ENCODE results near the gene PLEKHM2. TPM values are rescaled to one million over a fixed set of nuclear protein-coding genes. Genes with fewer than 3 reads are reported as not detected.
"Not testable (repeated sequence)": the region's sequence is repeated elsewhere in the genome, so short reads cannot be mapped to it uniquely, and the experiment has no call there.

Gene PLEKHM2, protein sequence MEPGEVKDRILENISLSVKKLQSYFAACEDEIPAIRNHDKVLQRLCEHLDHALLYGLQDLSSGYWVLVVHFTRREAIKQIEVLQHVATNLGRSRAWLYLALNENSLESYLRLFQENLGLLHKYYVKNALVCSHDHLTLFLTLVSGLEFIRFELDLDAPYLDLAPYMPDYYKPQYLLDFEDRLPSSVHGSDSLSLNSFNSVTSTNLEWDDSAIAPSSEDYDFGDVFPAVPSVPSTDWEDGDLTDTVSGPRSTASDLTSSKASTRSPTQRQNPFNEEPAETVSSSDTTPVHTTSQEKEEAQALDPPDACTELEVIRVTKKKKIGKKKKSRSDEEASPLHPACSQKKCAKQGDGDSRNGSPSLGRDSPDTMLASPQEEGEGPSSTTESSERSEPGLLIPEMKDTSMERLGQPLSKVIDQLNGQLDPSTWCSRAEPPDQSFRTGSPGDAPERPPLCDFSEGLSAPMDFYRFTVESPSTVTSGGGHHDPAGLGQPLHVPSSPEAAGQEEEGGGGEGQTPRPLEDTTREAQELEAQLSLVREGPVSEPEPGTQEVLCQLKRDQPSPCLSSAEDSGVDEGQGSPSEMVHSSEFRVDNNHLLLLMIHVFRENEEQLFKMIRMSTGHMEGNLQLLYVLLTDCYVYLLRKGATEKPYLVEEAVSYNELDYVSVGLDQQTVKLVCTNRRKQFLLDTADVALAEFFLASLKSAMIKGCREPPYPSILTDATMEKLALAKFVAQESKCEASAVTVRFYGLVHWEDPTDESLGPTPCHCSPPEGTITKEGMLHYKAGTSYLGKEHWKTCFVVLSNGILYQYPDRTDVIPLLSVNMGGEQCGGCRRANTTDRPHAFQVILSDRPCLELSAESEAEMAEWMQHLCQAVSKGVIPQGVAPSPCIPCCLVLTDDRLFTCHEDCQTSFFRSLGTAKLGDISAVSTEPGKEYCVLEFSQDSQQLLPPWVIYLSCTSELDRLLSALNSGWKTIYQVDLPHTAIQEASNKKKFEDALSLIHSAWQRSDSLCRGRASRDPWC
- polyA plus RNA-seq (ENCODE audit: insufficient read length in 4 of 4) = 10 to 100 TPM; 42.3 to 54.1 (median 49.1) TPM

DNA sequence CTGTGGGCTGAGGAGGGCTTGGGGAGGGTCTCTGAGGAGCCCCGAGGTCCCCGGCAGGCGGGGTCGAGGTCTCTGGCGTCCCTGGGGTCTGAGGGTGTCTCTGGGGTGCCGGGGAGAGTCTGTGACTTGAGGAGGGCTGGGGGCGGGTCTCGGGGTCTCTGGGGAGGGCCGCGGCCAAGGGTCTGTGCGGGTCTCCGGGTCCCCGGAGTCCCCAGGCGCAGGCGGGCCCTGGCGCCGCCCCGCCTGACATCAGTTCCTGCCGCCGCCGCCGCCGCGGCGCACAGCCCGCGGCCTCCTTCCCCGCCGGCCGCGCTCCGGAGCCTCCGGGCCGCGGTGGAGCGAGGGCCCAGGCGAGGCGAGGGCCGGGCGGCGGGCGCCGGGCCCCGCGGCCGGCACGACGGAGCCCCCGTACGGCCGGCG is at the start of gene PLEKHM2:
TSS of gene PLEKHM2 (plus strand) at position 279 of the 420 bp plus-strand sequence. CDS start 239 bp downstream, outside the sequence.
- peak in 1 of 4 donors; percentile 24 for DNase-seq (ENCODE audit: low read depth in 4 of 4, low spot score in 2 of 4)

DNA sequence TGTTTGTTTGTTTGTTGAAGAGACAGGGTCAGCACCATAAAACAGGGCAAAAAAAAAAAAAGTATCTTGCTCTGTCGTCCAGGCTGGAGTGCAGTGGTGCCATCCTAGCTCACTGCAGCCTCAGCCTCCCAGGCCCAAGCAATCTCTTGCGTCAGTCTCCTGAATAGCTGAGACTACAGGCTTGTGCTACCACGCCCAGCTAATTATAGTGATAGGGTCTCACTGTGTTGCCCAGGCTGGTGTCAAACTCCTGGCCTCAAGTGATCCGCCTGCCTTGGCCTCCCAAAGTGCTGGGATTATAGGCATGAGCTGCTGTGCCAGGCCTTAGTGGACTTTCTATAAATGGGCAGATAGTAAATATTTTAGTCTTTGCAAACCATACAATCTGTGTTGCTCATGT is 47.7 kb upstream of the PLEKHM2 start:
- no peak for DNase-seq (ENCODE audit: low read depth in 4 of 4, low spot score in 2 of 4)

DNA sequence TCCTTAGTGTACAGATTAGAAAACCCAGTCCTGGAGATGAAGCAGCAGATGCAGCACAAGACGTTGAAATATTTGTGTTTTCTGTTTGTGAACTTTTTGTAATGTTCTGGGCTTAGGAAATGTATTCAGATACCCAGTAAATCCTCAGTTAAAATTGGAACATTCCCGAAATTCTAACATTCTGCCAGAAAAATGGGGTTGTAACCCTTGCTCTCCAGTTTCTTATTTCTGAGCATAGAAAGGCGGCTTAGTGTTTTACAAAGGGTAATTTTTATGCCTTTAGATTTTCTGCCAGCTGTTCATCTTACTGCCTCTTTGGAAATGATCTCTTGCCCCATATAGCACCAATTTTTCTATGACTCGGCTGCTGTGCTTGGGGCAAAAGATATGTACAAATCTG is 46.3 kb upstream of the PLEKHM2 start:
- DNase-seq (ENCODE audit: low read depth in 4 of 4, low spot score in 2 of 4) = no peak

DNA sequence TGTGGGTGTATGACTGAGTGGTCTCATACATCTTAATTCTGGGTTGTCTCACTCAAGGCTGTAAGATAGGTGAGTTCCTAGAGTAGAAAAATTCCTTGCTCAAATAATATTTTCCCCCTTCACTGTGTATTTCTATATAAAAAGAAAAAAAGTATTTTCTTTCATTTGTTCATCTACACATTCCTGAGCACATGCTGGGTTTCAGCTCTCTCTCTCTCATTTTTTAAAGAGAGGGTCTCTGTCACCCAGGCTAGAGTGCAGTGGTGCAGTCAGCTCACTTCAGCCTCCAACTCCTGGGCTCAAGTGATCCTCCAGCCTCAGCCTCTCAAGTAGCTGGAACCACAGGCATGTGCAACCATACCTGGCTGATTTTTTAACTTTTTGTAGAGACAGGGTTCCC is 44.9 kb upstream of the PLEKHM2 start:
- no peak for DNase-seq (ENCODE audit: low read depth in 4 of 4, low spot score in 2 of 4)

DNA sequence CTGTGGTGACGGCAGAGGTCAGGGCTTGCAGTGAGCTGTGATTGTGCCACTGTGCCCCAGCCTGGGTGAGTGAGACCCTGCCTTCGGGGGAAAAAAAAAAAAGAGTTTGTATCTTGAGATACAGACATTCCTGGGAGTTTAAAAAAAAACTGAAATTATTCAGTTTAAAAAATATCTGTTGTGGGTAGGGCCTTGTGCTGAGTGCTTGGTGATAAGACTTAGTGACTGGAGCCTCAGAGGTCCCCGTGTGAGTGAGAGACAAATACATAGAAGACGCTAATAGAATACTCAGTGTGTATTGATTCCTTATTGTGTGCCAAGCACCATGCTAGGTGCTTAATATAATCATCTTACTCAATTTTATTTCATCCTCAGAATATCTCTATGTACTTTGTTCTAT is 44.2 kb upstream of the PLEKHM2 start:
- no peak for DNase-seq (ENCODE audit: low read depth in 4 of 4, low spot score in 2 of 4)

DNA sequence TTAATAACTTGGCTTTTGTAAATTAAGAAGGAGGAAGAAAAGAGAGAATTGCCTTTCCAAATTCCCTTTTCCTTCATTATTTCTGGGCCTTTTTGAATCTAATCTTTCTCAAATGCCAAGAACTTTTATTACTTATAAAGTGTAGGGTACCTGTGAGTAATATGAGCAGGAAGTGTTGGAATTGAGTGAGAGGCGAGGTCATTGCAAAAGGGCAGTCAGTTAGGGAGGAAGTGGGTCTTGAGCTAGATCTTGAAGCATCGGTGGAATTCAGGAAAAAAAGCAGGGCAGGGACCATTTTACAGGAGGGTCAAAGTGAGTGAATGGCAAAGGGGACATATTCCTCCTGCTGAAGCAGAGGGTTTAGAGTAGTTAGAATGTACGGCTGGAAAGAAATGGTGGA is 43.5 kb upstream of the PLEKHM2 start:
- no peak for DNase-seq (ENCODE audit: low read depth in 4 of 4, low spot score in 2 of 4)

DNA sequence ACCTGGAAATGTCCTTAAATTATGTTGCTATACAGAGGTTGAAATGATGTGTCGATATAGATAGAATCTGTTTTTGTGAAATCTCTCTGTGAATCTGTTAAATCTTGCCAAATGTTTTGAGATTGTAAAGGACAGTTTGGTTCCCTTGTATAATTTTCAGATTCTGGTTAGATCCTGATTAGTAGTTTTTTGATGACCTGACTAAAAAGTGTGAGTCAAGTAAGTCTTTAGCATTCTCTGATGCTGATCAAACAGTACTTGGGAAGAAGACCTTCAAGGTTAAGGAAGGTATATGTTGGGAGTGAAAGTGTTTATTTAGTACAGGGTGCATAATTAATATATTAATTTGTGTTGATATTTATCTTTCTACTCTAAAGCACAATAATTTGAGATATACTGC is 34.2 kb upstream of the PLEKHM2 start:
- DNase-seq (ENCODE audit: low read depth in 4 of 4, low spot score in 2 of 4) = no peak

DNA sequence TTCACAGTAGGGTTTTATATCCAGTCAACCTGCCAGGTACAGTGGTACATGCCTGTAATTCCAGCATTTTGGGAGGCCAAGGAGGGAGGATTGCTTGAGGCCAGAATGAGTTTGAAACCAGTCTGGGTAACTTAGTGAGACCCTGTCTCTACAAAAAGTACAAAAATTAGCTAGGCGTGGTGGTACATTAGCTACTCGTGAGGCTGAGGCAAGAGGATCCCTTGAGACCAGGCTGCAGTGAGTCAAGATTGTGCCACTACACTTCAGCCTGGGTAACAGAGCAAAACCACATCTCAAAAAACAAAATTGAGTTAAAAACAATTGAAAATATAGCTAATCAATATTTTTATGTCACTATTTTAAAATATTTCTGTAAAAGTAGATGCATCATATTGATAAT is 33.7 kb upstream of the PLEKHM2 start:
- DNase-seq (ENCODE audit: low read depth in 4 of 4, low spot score in 2 of 4) = no peak

DNA sequence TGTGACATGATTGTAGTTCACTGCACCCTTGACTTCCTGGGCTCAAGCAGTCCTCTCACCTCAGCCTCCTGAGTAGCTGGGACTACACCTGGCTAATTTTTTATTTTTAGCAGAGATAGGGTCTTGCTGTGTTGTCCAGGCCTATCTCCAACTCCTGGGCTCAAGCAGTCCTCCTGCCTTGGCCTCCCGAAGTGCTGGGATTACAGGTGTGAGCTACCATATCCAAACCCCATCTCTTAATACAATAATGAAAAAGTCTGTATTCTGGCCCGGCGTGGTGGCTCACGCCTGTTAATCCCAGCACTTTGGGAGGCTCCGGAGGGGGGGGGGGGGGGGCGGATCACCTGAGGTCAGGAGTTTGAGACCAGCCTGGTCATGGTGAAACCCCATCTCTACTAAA is 32.0 kb upstream of the PLEKHM2 start:
- not testable (repeated sequence) for DNase-seq (ENCODE audit: low read depth in 4 of 4, low spot score in 2 of 4)

DNA sequence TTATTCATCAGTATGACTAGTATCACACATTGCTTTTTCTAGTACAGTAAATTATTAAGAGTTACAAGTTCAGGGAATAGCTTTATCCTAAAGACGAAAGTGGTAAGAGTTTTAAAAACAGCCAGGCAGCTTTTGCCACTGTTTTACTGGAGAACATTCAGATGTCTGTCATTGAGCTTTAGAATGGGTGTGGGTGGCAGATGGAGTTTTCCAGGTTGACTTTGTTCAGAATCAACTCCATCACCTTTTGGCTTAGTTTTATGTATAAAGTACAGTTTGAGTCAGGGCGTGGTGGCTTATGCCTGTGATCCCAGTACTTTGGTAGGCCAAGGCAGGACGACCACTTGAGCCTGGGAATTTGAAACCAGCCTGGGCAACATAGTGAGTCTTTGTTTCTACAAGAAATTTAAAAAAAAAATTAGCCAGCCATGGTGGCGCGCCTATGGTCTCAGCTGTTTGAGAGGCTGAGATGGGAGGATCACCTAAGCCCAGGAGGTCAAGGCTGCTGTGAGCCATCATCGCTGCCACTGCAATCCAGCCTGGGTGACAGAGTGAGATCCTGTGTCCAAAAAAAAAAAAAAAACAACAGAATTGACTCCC is 29.9 kb upstream of the PLEKHM2 start:
- DNase-seq (ENCODE audit: low read depth in 4 of 4, low spot score in 2 of 4) = no peak

DNA sequence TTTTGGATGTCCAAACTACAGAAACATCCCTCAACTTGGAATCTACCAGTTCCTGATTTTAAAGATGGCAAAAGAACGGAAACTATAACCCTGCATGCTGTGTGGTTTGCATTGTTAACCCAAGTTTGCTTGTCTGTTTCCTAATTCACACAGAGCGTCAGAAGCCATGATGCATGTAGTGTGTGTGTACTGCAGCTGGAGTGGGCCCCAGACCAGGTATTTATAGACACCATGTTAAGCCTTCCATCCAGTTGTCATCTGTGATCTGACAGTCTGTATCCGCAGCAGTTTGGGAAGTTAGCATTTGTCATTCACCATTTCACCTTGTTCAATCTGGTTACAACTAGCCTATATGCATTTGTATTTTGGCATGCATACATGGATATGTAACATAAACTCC is 27.7 kb upstream of the PLEKHM2 start:
- DNase-seq (ENCODE audit: low read depth in 4 of 4, low spot score in 2 of 4) = no peak

DNA sequence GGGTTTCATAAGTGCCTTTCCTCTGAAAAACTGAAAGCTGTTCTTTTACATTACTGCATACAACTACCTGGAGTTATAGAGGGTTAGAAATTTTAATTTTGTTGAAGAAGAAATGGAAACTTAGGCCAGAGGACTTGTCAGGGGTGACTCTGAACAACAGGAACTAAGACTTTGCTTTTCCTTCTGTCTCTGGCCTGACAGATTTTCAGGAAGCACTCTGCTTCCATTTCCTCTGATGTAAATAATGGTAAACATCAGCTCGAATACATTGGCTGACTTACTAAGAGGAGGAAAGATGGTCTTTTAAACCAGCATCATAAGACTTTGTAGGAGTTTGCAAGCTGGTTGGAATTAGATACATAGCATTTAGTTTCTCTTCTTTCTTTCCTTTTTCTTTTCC is 27.1 kb upstream of the PLEKHM2 start:
- no peak for DNase-seq (ENCODE audit: low read depth in 4 of 4, low spot score in 2 of 4)

DNA sequence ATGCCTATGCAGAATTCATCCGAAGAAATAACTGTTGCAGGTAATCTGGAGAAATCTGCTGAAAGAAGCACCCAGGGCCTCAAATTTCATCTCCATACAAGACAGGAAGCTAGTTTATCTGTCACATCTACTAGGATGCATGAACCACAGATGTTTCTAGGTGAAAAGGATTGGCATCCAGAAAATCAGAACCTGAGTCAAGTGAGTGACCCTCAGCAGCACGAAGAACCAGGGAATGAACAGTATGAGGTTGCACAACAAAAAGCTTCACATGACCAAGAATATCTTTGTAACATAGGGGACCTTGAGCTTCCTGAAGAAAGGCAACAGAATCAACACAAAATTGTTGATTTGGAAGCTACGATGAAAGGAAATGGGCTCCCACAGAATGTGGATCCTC is 24.0 kb upstream of the PLEKHM2 start:
- DNase-seq (ENCODE audit: low read depth in 4 of 4, low spot score in 2 of 4) = no peak

DNA sequence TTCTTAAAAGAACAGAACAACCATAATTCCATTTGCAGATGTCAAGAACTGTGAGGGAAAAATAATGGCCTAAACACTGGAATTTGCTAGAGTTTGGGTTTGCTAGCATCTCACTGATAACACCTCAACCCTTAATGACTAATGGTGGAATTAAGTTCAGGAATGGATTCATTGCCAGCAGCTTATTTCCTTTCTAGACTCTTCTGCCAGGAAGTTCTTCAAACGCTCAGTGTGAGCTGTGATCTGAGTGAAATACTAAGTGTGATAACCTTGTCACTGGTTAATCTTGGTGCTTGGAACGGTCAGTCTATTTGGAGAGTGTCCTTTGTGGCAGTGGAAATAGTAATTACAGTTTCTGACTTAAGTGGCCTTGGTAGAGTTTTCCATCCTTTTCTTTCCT is 21.6 kb upstream of the PLEKHM2 start:
- DNase-seq (ENCODE audit: low read depth in 4 of 4, low spot score in 2 of 4) = no peak

DNA sequence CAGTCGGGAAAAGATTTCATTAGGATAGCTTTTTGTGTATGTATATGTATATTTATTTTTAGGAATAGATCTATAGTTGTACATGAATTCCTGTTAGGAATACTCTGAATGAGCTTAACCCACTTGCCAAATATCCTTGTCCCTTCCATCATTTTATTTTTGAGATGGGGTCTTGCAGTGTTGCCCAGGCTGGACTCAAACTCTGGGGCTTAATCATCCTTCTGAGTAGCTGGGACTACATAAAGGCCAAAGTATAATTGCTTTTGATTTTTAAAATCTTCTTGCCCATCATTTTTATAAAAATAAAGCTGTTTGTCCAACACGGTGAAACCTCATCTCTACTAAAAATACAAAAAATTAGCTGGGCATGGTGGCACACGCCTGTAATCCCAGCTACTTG is 20.2 kb upstream of the PLEKHM2 start:
- DNase-seq (ENCODE audit: low read depth in 4 of 4, low spot score in 2 of 4) = no peak

DNA sequence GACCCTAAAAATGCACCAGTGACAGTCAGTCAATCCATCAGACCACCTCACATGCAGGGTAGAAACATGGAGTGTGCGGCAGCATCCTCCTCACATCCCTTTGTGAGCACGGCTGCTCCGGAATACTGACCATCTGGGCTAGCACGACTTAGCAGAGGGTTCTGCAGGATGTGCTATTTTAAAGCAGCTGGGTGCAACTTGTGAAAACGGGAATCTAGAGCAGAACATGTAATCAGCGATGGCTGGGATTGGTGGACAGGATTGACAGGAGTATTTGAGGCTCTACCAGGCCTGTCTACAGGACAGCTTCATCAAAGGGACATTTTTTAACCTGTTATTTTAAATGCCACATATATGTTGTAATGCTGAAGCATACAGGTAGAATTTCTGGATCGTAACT is 16.8 kb upstream of the PLEKHM2 start:
- no peak for DNase-seq (ENCODE audit: low read depth in 4 of 4, low spot score in 2 of 4)

DNA sequence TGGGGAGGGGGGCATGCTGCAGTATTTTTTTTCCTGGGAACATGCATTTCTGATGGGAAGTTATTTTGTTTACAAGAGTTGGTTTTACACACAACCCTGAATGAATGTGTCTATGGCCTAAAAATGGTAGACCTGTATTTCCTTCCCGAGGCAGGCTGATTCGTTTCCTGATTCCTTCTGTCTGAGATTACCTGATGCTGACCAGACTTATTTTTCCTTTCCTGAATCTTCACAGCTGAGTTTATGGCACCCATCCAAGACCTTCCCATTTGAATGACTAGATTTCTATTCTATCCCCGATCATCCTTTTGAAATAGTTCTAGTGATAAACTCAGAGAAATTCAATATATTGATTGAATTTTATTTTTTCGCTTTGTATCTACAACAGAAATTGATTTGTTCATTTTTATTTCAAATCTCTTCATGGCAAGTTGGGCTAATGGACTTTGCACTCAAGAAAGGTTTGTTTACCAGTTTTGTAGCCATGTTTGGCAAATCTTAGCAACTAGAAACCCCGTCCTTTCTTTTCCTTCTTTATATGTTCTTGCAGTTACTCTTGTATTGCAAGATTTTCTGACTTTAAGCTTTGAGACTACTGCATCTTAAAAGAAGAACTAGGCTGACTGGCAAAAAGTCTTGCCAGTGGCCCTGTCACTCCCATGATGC is 15.9 kb upstream of the PLEKHM2 start:
- no peak for DNase-seq (ENCODE audit: low read depth in 4 of 4, low spot score in 2 of 4)

DNA sequence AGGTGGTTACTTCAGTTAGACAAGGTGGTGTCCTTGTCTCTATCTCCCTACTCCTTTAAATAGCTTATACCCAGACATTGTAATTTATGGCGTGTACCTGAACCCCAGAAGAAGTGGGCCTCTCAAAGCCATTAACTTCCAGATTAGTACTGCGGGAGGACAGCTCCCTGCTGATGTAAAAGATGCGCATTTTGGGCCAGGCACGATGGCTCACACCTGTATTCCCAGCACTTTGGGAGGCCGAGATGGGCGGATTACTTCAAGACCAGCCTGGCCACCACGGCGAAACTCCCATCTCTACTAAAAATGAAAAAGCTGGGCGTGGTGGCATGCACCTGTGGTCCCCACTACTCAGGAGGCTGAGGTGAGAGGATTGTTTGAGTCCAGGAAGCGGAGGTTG is 15.0 kb upstream of the PLEKHM2 start:
- DNase-seq (ENCODE audit: low read depth in 4 of 4, low spot score in 2 of 4) = no peak

DNA sequence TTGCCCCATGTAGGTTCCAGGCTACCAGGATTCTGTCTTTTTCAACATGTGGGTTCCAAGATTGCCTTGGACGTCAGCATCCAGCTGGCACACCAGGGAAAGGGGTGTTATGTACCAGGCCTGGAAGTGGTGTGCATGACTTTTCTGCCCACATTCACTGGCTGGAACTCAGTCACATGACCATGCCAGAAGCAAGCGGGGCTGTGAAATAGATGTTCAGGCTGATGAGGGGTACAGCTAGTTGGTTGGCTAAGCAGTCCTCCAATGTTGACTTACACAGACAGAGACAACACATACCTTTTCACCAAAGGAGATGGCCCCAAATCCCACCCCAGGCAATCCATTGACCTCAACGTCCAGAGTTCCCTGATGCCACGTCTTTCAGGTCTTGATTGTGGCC is 14.3 kb upstream of the PLEKHM2 start:
- no peak for DNase-seq (ENCODE audit: low read depth in 4 of 4, low spot score in 2 of 4)

DNA sequence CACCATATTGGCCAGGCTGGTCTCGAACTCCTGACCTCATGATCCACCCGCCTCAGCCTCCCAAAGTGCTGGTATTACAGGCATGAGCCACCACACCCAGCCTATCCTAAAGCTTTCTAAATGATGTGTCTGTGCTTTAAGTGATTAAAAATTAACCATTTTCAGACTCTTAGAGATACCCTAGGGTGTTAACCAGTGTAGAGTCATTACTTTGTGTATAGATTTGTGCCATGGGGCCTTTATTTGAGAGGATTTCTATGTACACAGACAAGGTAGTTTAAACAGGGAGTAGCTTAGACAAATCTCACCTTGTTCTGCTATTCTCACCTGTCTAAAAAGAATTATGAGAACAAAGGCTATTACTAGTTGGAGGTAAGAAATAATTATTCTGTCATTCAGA is 12.7 kb upstream of the PLEKHM2 start:
- DNase-seq (ENCODE audit: low read depth in 4 of 4, low spot score in 2 of 4) = no peak
